HG03139 (cell line): Measurements from ENCODE around the gene GOLGA8T.
"Not testable (repeated sequence)": the region's sequence is repeated elsewhere in the genome, so short reads cannot be mapped to it uniquely, and the experiment has no call there.

Experiments used
- ATAC-seq: cut with Tn5 transposase; IDR thresholded peaks from one replicate; pipeline ENCODE4 v1.9.1; 2021; ENCODE audit not compliant: unreplicated experiment

The GOLGA8T gene

GRCh38 chr15:30191143-30191542, 56.3 kb downstream of the GOLGA8T start:
- ATAC-seq, result not testable (repeated sequence)

DNA sequence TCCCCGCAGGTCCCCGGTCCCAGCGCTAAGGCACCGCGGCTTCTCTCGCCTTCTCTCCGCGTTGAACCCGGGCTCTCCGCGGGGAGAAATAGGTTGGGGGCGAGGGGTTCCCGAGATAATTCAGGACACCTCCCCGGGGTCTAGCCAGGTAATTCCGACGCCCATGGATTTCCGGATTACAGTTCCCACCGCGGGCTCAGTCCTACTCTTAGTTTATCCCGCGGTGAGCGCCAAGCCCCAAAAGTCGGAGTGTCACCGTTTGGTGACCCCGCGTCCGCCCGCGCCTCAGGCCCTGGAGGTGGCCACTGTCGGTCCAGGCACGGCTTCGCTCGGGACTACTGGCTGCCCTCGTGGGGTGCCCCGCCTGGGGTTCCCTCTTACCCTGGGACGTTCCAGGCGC, 56.8 kb downstream of the GOLGA8T start:
- not testable (repeated sequence) for ATAC-seq

DNA sequence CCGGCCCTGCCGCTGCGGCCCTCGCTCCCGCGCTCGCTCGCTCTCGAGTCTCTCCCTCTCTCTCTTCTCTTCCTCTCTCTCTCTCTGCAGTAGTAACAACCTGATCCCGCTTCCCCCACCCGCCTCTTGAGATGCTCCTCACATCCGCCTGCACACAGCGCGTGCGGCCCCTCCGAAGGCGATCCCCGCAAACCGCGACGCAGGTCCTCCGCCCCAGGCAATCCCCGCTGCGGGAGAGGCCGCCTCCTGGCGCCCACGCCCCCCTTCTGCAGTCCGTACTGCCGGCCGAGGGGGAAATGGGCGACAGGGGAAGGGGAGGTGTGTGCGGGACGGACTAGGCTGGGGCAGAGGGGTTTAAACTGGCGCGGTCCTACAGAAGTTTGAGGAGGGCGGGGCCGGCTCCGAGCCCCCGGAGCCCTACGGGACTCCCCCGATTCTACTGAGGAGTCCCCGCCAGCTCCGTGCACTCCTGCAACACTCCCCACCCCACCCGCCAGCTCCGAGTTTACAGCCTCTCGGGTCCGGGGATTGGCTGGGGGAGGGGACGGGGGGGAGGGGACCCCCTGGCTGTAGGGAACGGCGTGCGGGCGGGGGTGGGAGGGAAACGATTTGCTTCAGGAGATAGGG, 57.4 kb downstream of the GOLGA8T start:
- not testable (repeated sequence) for ATAC-seq

DNA sequence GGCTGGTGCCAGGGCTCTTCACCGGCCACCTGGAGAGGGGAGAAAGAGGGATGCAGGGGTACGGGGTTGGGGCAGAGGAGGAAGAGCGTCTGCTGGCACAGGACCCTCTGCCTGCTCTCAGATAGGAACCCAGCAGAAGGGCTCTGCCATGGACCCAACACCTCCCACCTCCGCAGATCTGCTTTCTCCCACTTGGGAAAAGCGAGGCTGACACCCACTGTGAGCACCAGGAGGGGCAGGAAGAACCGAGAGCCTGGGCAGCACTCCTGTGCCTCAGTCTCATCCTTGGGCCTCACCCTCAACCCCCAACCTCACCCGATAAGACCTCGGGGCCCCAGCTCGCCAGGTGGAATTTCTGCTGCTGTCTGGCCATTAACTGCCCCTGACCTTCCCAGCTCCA, 58.0 kb downstream of the GOLGA8T start:
- not testable (repeated sequence) for ATAC-seq
